ENCODE data around the gene SLC39A13. TPM values are rescaled to one million over a fixed set of nuclear protein-coding genes. Genes with fewer than 3 reads are reported as not detected.

The SLC39A13 gene
- total and polyA plus RNA-seq, 12 donors = 8.2 to 92.9 (median 58.6) TPM

- no peaks in the 10 kb centered on the region for H3K27me3 ChIP-seq
- no peak for TF ChIP-seq POLR2A (IDR thresholded peaks at IDR 0.05)
- no peak for TF ChIP-seq CTCF (IDR thresholded peaks at IDR 0.05)
- H3K9me3 ChIP-seq (replicated peaks in 1 of 3) = no peaks in the 10 kb centered on the region
- DNase-seq = no peak
- H3K4me1 ChIP-seq (replicated peaks in 1 of 2) = no peaks in the 10 kb centered on the region
- intact Hi-C loops (cut with DNase I) = no loop called here
- 80 to 96% (median 87%) methylated on average over 16 to 28 of the region's 28 CpGs for WGBS, 4 donors
- H3K27ac ChIP-seq = peak overlapping the region in 1 of 5 donors; percentile 82
- no peak overlapping the region for H3K4me3 ChIP-seq
- no peaks in the 10 kb centered on the region for H3K36me3 ChIP-seq (replicated peaks in 1 of 2)
Observed at GRCh38 chr11:47388697-47389576, 19.5 kb upstream of the SLC39A13 start.

GRCh38 chr11:47389577-47390421, 18.6 kb upstream of the SLC39A13 start:
- H3K27me3 ChIP-seq = no peaks in the 10 kb centered on the region
- 78 to 87% (median 86%) methylated on average over 15 to 17 of the region's 17 CpGs for WGBS, 4 donors
- H3K4me1 ChIP-seq (replicated peaks in 1 of 2) = no peaks in the 10 kb centered on the region
- no peak for TF ChIP-seq CTCF (IDR thresholded peaks at IDR 0.05)
- no peak for TF ChIP-seq POLR2A (IDR thresholded peaks at IDR 0.05)
- no peaks in the 10 kb centered on the region for H3K36me3 ChIP-seq (replicated peaks in 1 of 2)
- intact Hi-C loops (cut with DNase I) = no loop called here
- no peak for DNase-seq
- peak overlapping the region in 1 of 5 donors; percentile 82 for H3K27ac ChIP-seq
- H3K9me3 ChIP-seq (replicated peaks in 1 of 3) = no peaks in the 10 kb centered on the region
- H3K4me3 ChIP-seq = no peak overlapping the region

- Histone ChIP-seq H3K27ac (peak overlapping the region in 4 of 5 donors; percentile 61 to 86 (median 73)), H3K36me3 (replicated peaks in 1 of 2) (no peaks in the 10 kb centered on the region), H3K27me3 (no peaks in the 10 kb centered on the region), H3K4me3 (no peak overlapping the region), H3K4me1 (replicated peaks in 1 of 2) (no peaks in the 10 kb centered on the region), H3K9me3 (replicated peaks in 1 of 3) (no peaks in the 10 kb centered on the region)
- no peak for DNase-seq
- WGBS, 4 donors = 91 to 100% (median 93%) methylated on average over 4 to 6 of the region's 6 CpGs
- intact Hi-C loops (cut with DNase I) = no loop called here
- TF ChIP-seq CTCF (IDR thresholded peaks at IDR 0.05) (no peak), POLR2A (IDR thresholded peaks at IDR 0.05) (no peak)
Observed at GRCh38 chr11:47390422-47390760, 18.0 kb upstream of the SLC39A13 start.

GRCh38 chr11:47391077-47391583, 17.3 kb upstream of the SLC39A13 start:
- peak overlapping the region in 4 of 5 donors; percentile 61 to 86 (median 74) for H3K27ac ChIP-seq

More at GRCh38 chr11:47391077-47391583, 17.3 kb upstream of the SLC39A13 start:
- Histone ChIP-seq H3K4me1 (replicated peaks in 1 of 2) (no peaks in the 10 kb centered on the region), H3K4me3 (no peak overlapping the region), H3K27me3 (no peaks in the 10 kb centered on the region), H3K36me3 (replicated peaks in 1 of 2) (no peaks in the 10 kb centered on the region), H3K9me3 (replicated peaks in 1 of 3) (no peaks in the 10 kb centered on the region)
- 75 to 83% (median 77%) methylated on average over 11 of the region's 11 CpGs for WGBS, 4 donors
- intact Hi-C loops (cut with DNase I) = no loop called here
- no peak for TF ChIP-seq CTCF (IDR thresholded peaks at IDR 0.05)
- TF ChIP-seq POLR2A (IDR thresholded peaks at IDR 0.05) = no peak
- DNase-seq = peak in 1 of 7 donors; percentile 51
